GM18873 (cell line): Measurements from ENCODE around the gene TNIK.

Source experiments
- ATAC-seq: cut with Tn5 transposase; IDR thresholded peaks from one replicate; pipeline ENCODE4 v1.9.1; 2021; ENCODE audit warnings: mild to moderate bottlenecking, moderate library complexity, moderate number of reproducible peaks; ENCODE audit not compliant: unreplicated experiment, low FRiP score

The TNIK gene

DNA sequence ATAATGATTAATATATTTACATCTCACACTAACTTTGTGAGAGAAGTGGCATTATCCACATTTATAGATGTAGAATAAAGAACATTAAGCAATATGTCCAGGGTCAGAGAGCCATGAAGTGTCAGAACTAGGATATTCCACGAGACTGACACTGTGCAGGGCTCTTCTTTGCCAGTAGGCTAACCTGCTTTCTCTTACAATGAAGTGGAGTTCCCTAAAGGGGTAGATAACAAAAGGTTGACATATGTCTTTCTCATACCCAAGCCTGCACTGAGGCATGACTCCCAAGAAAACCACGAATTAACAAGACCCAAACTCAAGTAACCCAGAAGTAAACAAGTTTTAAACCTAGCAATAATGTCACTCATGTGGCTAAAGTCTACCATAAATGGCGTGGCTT lies 242.1 kb downstream of the TNIK start:
- ATAC-seq = no peak

DNA sequence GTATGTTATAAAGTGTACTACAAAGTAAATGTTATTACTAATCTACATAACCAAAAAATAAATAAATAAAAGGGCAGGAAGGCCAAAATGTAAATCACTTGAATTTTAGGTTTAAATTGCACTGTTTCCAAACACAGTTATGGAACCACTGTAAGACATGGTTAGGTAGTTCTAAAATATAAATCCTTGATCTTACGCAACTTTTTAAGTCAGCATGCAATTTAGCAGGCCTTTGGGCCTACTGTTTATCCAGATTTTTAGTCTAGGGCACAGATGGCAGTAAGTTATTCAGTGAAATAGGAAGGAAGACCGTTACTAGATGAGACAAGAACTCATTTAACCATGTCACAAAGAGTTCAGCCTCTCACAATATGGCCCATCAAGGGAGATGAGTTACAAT lies 246.3 kb downstream of the TNIK start:
- no peak for ATAC-seq

GRCh38 chr3:171213178-171213577 lies 247.0 kb downstream of the TNIK start:
- ATAC-seq = no peak

DNA sequence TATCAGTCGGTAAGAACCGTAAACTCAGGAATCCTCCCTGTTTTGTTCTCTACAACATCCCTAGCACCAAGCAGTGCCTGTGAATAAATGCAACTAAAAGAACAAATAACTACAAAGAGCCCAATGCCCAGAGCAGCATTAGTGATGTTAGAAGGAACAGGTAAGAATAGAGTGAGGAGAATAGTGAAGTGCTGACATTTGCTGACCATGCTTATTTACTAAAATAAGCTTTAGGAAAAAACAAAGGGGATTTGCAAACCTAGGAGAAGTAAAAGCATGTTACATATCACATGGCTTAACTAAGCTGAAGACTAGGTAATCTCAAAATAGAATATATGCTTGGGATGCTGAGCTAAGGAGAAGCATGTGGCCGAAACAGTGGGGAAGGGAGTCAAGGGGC lies 247.6 kb downstream of the TNIK start:
- no peak for ATAC-seq

DNA sequence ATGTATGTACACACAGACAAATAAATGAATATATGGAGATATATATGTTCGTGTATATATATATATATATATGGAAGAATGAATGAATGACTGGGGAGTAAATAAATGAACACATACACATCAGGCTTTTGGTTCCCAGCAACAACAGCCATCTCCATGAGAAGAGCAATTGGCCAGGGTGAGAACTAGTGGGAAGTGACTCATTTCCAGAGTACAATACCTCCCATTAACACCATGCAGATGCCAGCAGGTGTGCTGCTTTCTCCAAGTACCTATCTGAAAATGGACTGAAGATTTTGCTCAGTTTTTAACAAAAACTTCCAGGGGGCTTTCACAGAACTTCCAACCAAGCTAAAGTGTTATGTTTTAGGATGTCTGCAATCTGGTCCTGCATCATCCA lies 253.9 kb downstream of the TNIK start:
- peak; percentile 82 for ATAC-seq

GRCh38 chr3:171204942-171205341 lies 255.3 kb downstream of the TNIK start:
- no peak for ATAC-seq

DNA sequence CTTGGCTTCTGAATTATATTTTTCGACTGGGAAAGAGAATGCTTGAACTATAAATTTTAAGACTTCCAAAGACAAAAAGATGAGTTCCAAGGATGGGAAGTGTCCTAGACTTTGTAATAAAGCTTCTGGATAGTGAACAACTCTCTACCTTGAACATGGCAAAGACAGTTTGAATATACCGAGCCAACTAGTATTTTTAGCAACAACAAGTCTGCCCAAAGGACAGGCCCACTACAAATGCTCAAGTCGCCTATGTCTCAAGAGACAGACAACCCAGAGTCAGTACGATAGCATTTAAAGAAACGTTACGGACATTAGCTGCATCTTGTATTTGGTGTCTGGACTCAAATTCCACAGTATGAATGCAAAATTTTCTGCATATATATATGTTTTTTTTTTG lies 258.4 kb downstream of the TNIK start:
- ATAC-seq = no peak

- no peak for ATAC-seq
These were observed 259.5 kb downstream of the TNIK start for GRCh38 chr3:171200750-171201088.

DNA sequence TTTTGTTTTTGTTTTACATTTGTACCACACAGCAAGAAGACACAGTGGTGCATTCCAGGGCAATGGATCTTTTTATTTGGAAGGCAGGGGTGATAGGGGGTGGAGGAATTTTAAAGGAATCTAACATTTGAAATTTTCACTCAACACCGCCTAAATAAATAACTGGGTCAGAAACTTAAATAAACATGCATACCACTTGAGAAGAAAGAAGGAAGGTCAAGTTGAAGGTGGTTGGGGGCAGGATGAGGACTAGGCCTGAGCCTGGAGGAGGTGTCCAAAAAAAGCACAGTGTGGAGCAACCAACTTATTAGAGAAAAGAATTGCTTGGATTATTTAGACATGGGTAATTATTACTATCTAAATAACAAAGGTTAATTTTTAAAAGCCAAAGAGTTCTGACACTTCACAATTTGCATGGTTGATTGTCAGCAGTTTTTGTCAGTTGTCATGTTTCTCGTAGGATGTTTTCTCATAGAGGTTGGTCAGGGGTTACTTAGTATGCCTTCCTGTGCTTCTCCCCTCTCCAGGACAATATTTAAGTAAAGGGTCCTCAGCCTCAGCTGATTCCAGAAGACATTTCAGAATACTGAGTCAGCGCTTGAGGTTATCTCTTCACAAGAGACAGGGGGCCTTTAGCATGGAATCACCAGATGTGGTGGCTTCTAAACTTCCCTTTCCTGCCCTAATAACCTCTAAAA lies 260.0 kb downstream of the TNIK start:
- ATAC-seq = no peak

GRCh38 chr3:171199473-171199829 lies 260.8 kb downstream of the TNIK start:
- ATAC-seq = no peak

GRCh38 chr3:171198781-171199472 lies 261.3 kb downstream of the TNIK start:
- ATAC-seq = no peak

- no peak for ATAC-seq
These were observed 264.5 kb downstream of the TNIK start for GRCh38 chr3:171195686-171196085.

DNA sequence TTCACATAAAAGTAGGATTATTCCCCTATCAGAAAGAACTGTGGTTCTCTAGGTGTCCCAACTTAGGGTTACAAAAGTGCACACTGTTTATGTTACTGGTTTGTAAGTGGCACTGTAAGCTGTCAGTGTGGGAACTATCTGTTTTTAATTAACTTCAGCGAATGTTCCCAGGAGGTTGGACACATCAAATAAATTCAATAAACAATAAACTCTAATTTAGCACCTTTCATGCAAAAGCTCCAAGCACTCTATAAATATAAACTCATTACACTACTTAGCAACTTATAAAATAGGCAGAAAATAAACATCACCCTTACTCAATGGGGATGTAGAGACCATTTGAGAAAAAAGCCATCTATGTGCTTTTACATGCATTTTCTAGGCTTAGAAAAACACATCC lies 265.2 kb downstream of the TNIK start:
- no peak for ATAC-seq

DNA sequence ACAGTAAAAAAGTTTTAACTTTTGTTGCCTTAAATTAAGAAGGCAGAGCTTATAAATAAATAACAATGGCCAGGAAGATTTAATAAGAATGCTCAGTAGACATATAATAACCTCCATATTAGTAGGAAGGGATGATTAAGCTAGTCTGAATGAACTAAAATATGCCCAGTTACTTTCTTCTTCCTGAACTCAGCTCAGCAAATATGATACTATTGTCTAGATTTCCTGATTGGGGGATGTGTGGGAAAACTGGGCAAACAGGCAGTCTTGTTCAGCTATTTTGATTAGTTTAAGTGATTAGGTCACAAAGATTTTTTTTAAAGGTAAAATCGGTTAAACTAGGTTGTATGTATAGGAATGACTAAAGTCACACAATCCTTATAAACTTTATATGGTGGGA lies 266.5 kb downstream of the TNIK start:
- ATAC-seq = no peak

GRCh38 chr3:171192176-171192854 lies 267.9 kb downstream of the TNIK start:
- no peak for ATAC-seq

DNA sequence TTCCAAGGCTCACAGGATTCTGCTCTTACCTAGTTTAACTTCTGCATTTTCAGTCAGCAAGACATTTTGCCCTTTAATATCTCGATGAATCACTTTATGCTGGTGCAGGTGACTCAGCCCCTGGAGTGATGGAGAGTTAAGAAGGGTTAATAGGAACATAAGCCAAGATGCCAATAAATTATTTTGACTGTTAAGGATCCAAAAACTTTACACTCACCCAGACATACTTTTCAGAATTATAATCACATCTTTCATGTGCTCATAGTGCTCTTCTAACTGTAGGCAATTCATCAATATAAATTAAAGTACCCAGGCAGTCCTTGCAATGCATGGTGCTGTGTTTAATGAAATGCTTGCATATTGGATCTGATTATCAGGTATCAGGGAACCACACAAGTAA lies 269.5 kb downstream of the TNIK start:
- ATAC-seq = no peak

DNA sequence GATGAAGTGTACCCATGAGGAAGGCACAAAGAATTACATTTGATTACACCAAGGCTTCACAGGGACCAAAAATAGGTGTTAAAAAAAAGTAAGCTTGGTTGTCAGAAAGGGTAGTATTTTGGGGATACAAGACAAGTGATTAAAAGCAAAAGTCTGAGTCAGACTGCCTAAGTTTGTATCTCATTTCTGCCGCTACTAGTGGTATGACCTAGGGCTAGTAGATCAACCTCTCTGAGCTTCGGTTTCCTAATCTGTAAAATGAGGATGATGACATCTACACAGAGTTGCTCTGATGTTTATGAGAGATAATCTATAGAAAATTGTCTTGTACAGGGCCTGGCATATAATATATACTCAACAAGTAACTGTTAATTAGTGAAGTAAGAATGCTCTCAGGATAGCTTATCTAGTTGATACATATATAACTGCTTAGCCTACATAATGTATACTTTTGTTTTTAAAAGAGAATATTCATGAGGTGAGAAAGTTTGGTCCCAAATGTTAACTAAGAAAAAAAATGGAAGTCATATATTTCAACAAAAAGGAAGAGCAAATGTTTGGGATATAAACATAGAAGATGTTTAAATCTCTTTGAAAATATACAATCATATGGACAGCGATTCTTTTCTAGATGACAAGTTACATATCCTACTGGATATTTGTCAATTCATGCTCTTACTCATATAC lies 270.7 kb downstream of the TNIK start:
- no peak for ATAC-seq

DNA sequence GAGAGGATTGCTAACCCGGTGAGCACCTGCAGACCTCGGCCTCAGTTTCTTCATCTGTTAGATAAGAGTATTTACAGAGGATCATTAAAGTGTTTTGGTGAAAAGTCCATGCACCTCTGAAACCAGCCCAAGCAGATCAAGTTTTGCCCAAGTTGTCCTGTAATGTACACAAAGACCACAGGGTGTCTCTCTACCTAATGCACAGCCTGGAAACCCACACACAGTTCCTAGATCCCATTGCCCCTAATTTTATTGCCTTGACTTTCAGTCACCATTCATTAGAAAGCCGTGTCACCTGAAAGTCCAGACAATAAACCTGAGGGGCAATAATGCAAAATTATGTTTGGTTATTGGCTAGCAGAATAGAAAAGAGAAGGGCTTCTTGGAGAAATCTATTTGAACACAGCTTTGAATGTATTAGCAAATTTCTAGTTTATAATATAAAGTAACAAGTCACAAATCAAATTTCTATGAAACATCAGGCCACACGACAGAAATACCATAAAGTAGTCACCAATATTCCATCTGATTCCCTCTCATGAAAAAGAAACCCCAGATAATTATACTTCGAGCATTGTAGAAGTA lies 272.4 kb downstream of the TNIK start:
- peak; percentile 38 for ATAC-seq

GRCh38 chr3:171186817-171187500 lies 273.2 kb downstream of the TNIK start:
- no peak for ATAC-seq

DNA sequence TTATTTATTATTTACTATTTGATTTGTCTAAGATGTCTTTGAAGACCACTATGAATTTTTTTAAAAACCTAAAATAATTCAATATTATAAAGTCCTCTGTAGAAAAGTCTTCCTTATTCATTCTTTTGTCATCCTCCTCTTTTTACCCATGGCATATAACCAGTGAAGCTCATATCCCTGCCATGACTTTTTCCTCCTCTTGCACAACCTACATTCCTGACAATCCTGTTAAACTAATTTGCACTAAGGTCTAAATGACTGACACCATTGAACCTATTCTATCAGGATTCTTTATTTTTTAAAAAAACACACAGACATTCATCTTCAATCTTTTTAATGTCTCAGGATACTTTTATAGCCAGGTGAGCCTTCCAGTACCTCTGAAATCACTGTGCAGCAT lies 273.8 kb downstream of the TNIK start:
- no peak for ATAC-seq
